Activated T-helper 2 cell treated with anti-CD3 and anti-CD28 coated beads, Interferon-gamma antibody, Interleukin-2, Interleukin-4, amounts not matched to agents 10 μg/mL and 5 μg/mL and 100 μg/mL, durations not matched to agents 14 hours and 24 hours and 36 hours (primary cell): ENCODE results near the gene MOAP1. TPM values are rescaled to one million over a fixed set of nuclear protein-coding genes. Genes with fewer than 3 reads are reported as not detected.
"Not testable (repeated sequence)": the region's sequence is repeated elsewhere in the genome, so short reads cannot be mapped to it uniquely, and the experiment has no call there.

Experiments
- DNase-seq: peaks from one replicate; pipeline ENCODE4 v3.0.0; 2021; ENCODE audit warnings: low spot score
- H3K27ac Mint-ChIP-seq: one replicate; pipeline ENCODE4 v1.8.0; 2021; ENCODE audit warnings: mixed read lengths
- H3K27me3 Mint-ChIP-seq: one replicate; pipeline ENCODE4 v1.8.0; 2021; ENCODE audit warnings: low read depth, mixed read lengths
- H3K36me3 Mint-ChIP-seq: one replicate; pipeline ENCODE4 v1.8.0; 2021; ENCODE audit warnings: low read depth, mixed read lengths
- H3K4me1 Mint-ChIP-seq: one replicate; pipeline ENCODE4 v1.8.0; 2021; ENCODE audit warnings: low read depth, mixed read lengths
- H3K4me3 Mint-ChIP-seq: one replicate; pipeline ENCODE4 v1.8.0; 2021; ENCODE audit warnings: low read depth, mild to moderate bottlenecking, moderate library complexity, mixed read lengths
- H3K9me3 Mint-ChIP-seq: one replicate; pipeline ENCODE4 v1.8.0; 2021; ENCODE audit warnings: mixed read lengths
- intact Hi-C: fragments of 100-400 bp; cut with micrococcal nuclease; formaldehyde crosslinking; loops from one replicate; pipeline ENCODE4 v1.15.1; 2023
- total RNA-seq: library from RNA; stranded (reverse); gene quantifications from 2 replicates; pipeline ENCODE4 v1.2.3, GENCODE V29; 2022

MOAP1 gene
- total RNA-seq, 1 donor from 2014 or later = 18.7 TPM

- H3K36me3 Mint-ChIP-seq = no peaks in the 10 kb centered on the region
- intact Hi-C loops = no loop called here
- no peaks in the 10 kb centered on the region for H3K9me3 Mint-ChIP-seq
- no peak for DNase-seq
- H3K27ac Mint-ChIP-seq = no peak overlapping the region
- no peak overlapping the region for H3K4me3 Mint-ChIP-seq
- H3K27me3 Mint-ChIP-seq = no peaks in the 10 kb centered on the region
- H3K4me1 Mint-ChIP-seq = peaks cover 3% of the 10 kb centered on the region
Measured at GRCh38 chr14:93155667-93156066, 29.0 kb downstream of the MOAP1 start.

GRCh38 chr14:93153121-93153520 is 31.6 kb downstream of the MOAP1 start:
- Mint-ChIP-seq H3K4me1 (peaks cover 4% of the 10 kb centered on the region), H3K36me3 (no peaks in the 10 kb centered on the region), H3K27me3 (no peaks in the 10 kb centered on the region), H3K9me3 (no peaks in the 10 kb centered on the region), H3K4me3 (no peak overlapping the region), H3K27ac (no peak overlapping the region)
- DNase-seq = no peak
- intact Hi-C loops = no loop called here

- H3K27ac Mint-ChIP-seq = no peak overlapping the region
- H3K4me3 Mint-ChIP-seq = no peak overlapping the region
- no peaks in the 10 kb centered on the region for H3K9me3 Mint-ChIP-seq
- no peaks in the 10 kb centered on the region for H3K27me3 Mint-ChIP-seq
- intact Hi-C loops = no loop called here
- no peaks in the 10 kb centered on the region for H3K36me3 Mint-ChIP-seq
- peaks cover 8% of the 10 kb centered on the region for H3K4me1 Mint-ChIP-seq
- DNase-seq = no peak
Measured at GRCh38 chr14:93150227-93151208, 34.2 kb downstream of the MOAP1 start.

GRCh38 chr14:93148979-93149378 is 35.7 kb downstream of the MOAP1 start:
- peaks cover 8% of the 10 kb centered on the region for H3K4me1 Mint-ChIP-seq
- intact Hi-C loops = no loop called here
- DNase-seq = no peak
- no peaks in the 10 kb centered on the region for H3K27me3 Mint-ChIP-seq
- no peaks in the 10 kb centered on the region for H3K9me3 Mint-ChIP-seq
- no peak overlapping the region for H3K4me3 Mint-ChIP-seq
- H3K27ac Mint-ChIP-seq = no peak overlapping the region
- H3K36me3 Mint-ChIP-seq = no peaks in the 10 kb centered on the region

- DNase-seq = no peak
- Mint-ChIP-seq H3K4me3 (no peak overlapping the region), H3K4me1 (peaks cover 8% of the 10 kb centered on the region), H3K27ac (peak overlapping the region; percentile 54), H3K9me3 (no peaks in the 10 kb centered on the region), H3K36me3 (no peaks in the 10 kb centered on the region), H3K27me3 (no peaks in the 10 kb centered on the region)
- intact Hi-C loops = no loop called here
Measured at GRCh38 chr14:93146119-93146518, 38.6 kb downstream of the MOAP1 start.

- Mint-ChIP-seq H3K27me3 (peaks cover 2% of the 10 kb centered on the region), H3K4me1 (peaks cover 5% of the 10 kb centered on the region), H3K36me3 (no peaks in the 10 kb centered on the region), H3K4me3 (no peak overlapping the region), H3K9me3 (no peaks in the 10 kb centered on the region), H3K27ac (no peak overlapping the region)
- no peak for DNase-seq
- intact Hi-C loops = no loop called here
Measured at GRCh38 chr14:93142854-93143652, 41.6 kb downstream of the MOAP1 start.

- DNase-seq = no peak
- Mint-ChIP-seq H3K36me3 (no peaks in the 10 kb centered on the region), H3K9me3 (no peaks in the 10 kb centered on the region), H3K4me1 (peaks cover 2% of the 10 kb centered on the region), H3K27ac (no peak overlapping the region), H3K4me3 (no peak overlapping the region), H3K27me3 (peaks cover 2% of the 10 kb centered on the region)
- intact Hi-C loops = no loop called here
Measured at GRCh38 chr14:93137864-93138263, 46.8 kb downstream of the MOAP1 start.

GRCh38 chr14:93136508-93136907 is 48.2 kb downstream of the MOAP1 start:
- DNase-seq, H3K27me3 Mint-ChIP-seq, H3K9me3 Mint-ChIP-seq, H3K4me1 Mint-ChIP-seq, H3K4me3 Mint-ChIP-seq, intact Hi-C loops, H3K27ac Mint-ChIP-seq, H3K36me3 Mint-ChIP-seq: not testable (repeated sequence)

GRCh38 chr14:93136009-93136408 is 48.7 kb downstream of the MOAP1 start:
- no peak for DNase-seq
- Mint-ChIP-seq H3K27me3 (peaks cover 2% of the 10 kb centered on the region), H3K4me1 (peaks cover 2% of the 10 kb centered on the region), H3K36me3 (no peaks in the 10 kb centered on the region), H3K4me3 (no peak overlapping the region), H3K27ac (no peak overlapping the region), H3K9me3 (no peaks in the 10 kb centered on the region)
- intact Hi-C loops = no loop called here

GRCh38 chr14:93135399-93135798 is 49.3 kb downstream of the MOAP1 start:
- Mint-ChIP-seq H3K27ac (no peak overlapping the region), H3K4me1 (peaks cover 2% of the 10 kb centered on the region), H3K9me3 (no peaks in the 10 kb centered on the region), H3K4me3 (no peak overlapping the region), H3K27me3 (no peaks in the 10 kb centered on the region), H3K36me3 (no peaks in the 10 kb centered on the region)
- DNase-seq = no peak
- intact Hi-C loops = no loop called here

- H3K27me3 Mint-ChIP-seq = peaks cover 7% of the 10 kb centered on the region
- no peaks in the 10 kb centered on the region for H3K36me3 Mint-ChIP-seq
- DNase-seq = no peak
- H3K4me1 Mint-ChIP-seq = no peaks in the 10 kb centered on the region
- no peak overlapping the region for H3K4me3 Mint-ChIP-seq
- no peaks in the 10 kb centered on the region for H3K9me3 Mint-ChIP-seq
- H3K27ac Mint-ChIP-seq = no peak overlapping the region
- intact Hi-C loops = no loop called here
Measured at GRCh38 chr14:93133464-93133863, 51.2 kb downstream of the MOAP1 start.

GRCh38 chr14:93132472-93133065 is 52.1 kb downstream of the MOAP1 start:
- Mint-ChIP-seq H3K9me3 (no peaks in the 10 kb centered on the region), H3K4me3 (no peak overlapping the region), H3K27ac (no peak overlapping the region), H3K4me1 (no peaks in the 10 kb centered on the region), H3K27me3 (peaks cover 10% of the 10 kb centered on the region), H3K36me3 (no peaks in the 10 kb centered on the region)
- no peak for DNase-seq
- intact Hi-C loops = no loop called here
